ENCODE measurements around the gene CTSD. TPM values are rescaled to one million over a fixed set of nuclear protein-coding genes. Genes with fewer than 3 reads are reported as not detected.

CTSD gene
- total and polyA plus RNA-seq, 4 donors = 310 to 814 (median 553) TPM

DNA sequence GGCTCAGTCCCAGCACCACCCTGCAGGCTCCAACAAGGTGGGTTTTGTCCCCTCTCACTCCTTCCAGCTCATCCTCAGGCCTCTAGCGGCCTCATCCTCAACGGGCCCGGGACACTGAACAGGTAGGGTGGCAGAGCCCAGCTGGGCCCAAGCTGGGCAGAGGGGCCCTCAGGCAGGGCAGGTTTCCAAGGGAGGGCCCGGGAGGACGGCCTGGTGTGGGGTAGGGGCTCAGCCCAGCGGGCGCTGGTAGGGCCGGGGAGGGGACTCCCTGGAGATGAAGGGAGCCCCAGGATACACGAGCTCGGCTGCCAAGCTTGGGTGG is 10.9 kb downstream of the CTSD start:
- no peaks in the 10 kb centered on the region for H3K9me3 ChIP-seq (ENCODE audit: control insufficient read depth in 4 of 4, low read length in 3 of 4)
- H3K4me3 ChIP-seq (ENCODE audit: low read depth in 1 of 3, low read length in 3 of 3) = no peak overlapping the region
- no peaks in the 10 kb centered on the region for H3K27me3 ChIP-seq (ENCODE audit: control insufficient read depth in 4 of 4, insufficient read depth in 4 of 4, low read length in 3 of 4)
- H3K4me1 ChIP-seq (ENCODE audit: control insufficient read depth in 4 of 4, insufficient read depth in 4 of 4, low read length in 3 of 4) = peaks cover 14 to 46% (median 31%) of the 10 kb centered on the region in 4 donors
- TF ChIP-seq EGR1 (IDR thresholded peaks at IDR 0.05; ENCODE audit: low read depth in 2 of 2) (no peak), JUND (IDR thresholded peaks at IDR 0.05) (no peak)
- 89% methylated on average over 10 of the region's 10 CpGs for WGBS
- H3K9ac ChIP-seq (ENCODE audit: low read depth in 1 of 2, low read length in 2 of 2) = no peak overlapping the region
- no peak for DNase-seq (ENCODE audit: low spot score)
- no peak overlapping the region for H3K27ac ChIP-seq (ENCODE audit: low read depth in 1 of 2, low read length in 2 of 2)
- H3K36me3 ChIP-seq (ENCODE audit: control insufficient read depth in 4 of 4, insufficient read depth in 3 of 4, low read depth in 1 of 4, low read length in 3 of 4) = peaks cover 0 to 24% (median 22%) of the 10 kb centered on the region in 4 donors

GRCh38 chr11:1751999-1752906 is 11.5 kb downstream of the CTSD start:
- H3K27me3 ChIP-seq (ENCODE audit: control insufficient read depth in 4 of 4, insufficient read depth in 4 of 4, low read length in 3 of 4) = no peaks in the 10 kb centered on the region
- H3K9me3 ChIP-seq (ENCODE audit: control insufficient read depth in 4 of 4, low read length in 3 of 4) = no peaks in the 10 kb centered on the region
- H3K27ac ChIP-seq (ENCODE audit: low read depth in 1 of 2, low read length in 2 of 2) = no peak overlapping the region
- DNase-seq (ENCODE audit: low spot score) = no peak
- H3K36me3 ChIP-seq (ENCODE audit: control insufficient read depth in 4 of 4, insufficient read depth in 3 of 4, low read depth in 1 of 4, low read length in 3 of 4) = peaks cover 0 to 24% (median 21%) of the 10 kb centered on the region in 4 donors
- WGBS = 80% methylated on average over 24 of the region's 24 CpGs
- H3K4me3 ChIP-seq (ENCODE audit: low read depth in 1 of 3, low read length in 3 of 3) = no peak overlapping the region
- H3K4me1 ChIP-seq (ENCODE audit: control insufficient read depth in 4 of 4, insufficient read depth in 4 of 4, low read length in 3 of 4) = peaks cover 11 to 40% (median 29%) of the 10 kb centered on the region in 4 donors
- H3K9ac ChIP-seq (ENCODE audit: low read depth in 1 of 2, low read length in 2 of 2) = no peak overlapping the region
- TF ChIP-seq, protein P1, sequence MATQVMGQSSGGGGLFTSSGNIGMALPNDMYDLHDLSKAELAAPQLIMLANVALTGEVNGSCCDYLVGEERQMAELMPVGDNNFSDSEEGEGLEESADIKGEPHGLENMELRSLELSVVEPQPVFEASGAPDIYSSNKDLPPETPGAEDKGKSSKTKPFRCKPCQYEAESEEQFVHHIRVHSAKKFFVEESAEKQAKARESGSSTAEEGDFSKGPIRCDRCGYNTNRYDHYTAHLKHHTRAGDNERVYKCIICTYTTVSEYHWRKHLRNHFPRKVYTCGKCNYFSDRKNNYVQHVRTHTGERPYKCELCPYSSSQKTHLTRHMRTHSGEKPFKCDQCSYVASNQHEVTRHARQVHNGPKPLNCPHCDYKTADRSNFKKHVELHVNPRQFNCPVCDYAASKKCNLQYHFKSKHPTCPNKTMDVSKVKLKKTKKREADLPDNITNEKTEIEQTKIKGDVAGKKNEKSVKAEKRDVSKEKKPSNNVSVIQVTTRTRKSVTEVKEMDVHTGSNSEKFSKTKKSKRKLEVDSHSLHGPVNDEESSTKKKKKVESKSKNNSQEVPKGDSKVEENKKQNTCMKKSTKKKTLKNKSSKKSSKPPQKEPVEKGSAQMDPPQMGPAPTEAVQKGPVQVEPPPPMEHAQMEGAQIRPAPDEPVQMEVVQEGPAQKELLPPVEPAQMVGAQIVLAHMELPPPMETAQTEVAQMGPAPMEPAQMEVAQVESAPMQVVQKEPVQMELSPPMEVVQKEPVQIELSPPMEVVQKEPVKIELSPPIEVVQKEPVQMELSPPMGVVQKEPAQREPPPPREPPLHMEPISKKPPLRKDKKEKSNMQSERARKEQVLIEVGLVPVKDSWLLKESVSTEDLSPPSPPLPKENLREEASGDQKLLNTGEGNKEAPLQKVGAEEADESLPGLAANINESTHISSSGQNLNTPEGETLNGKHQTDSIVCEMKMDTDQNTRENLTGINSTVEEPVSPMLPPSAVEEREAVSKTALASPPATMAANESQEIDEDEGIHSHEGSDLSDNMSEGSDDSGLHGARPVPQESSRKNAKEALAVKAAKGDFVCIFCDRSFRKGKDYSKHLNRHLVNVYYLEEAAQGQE (IDR thresholded peaks at IDR 0.05) = no peak
- TF ChIP-seq, protein P2, sequence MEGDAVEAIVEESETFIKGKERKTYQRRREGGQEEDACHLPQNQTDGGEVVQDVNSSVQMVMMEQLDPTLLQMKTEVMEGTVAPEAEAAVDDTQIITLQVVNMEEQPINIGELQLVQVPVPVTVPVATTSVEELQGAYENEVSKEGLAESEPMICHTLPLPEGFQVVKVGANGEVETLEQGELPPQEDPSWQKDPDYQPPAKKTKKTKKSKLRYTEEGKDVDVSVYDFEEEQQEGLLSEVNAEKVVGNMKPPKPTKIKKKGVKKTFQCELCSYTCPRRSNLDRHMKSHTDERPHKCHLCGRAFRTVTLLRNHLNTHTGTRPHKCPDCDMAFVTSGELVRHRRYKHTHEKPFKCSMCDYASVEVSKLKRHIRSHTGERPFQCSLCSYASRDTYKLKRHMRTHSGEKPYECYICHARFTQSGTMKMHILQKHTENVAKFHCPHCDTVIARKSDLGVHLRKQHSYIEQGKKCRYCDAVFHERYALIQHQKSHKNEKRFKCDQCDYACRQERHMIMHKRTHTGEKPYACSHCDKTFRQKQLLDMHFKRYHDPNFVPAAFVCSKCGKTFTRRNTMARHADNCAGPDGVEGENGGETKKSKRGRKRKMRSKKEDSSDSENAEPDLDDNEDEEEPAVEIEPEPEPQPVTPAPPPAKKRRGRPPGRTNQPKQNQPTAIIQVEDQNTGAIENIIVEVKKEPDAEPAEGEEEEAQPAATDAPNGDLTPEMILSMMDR (IDR thresholded peaks at IDR 0.05; ENCODE audit: low read depth, low read length, missing input control) = no peak
- no peak for TF ChIP-seq RXRA (IDR thresholded peaks at IDR 0.05)
- TF ChIP-seq TAF1 (conservative IDR thresholded peaks at IDR 0.05) = no peak
- TF ChIP-seq ZBTB33 (IDR thresholded peaks at IDR 0.05) = no peak
- TF ChIP-seq RAD21 (IDR thresholded peaks at IDR 0.05) = no peak
- no peak for TF ChIP-seq SP1 (IDR thresholded peaks at IDR 0.05)
- TF ChIP-seq HNF4A (conservative IDR thresholded peaks at IDR 0.05) = no peak
- no peak for TF ChIP-seq HNF4G (IDR thresholded peaks at IDR 0.05)
- no peak for TF ChIP-seq MAX (IDR thresholded peaks at IDR 0.05)
- TF ChIP-seq JUND (IDR thresholded peaks at IDR 0.05) = no peak
- TF ChIP-seq NR2F2 (IDR thresholded peaks at IDR 0.05) = no peak
- no peak for TF ChIP-seq FOXA1 (IDR thresholded peaks at IDR 0.05)
- no peak for TF ChIP-seq EGR1 (IDR thresholded peaks at IDR 0.05; ENCODE audit: low read depth in 2 of 2)
- no peak for TF ChIP-seq GABPA (IDR thresholded peaks at IDR 0.05 in 1 of 2, conservative IDR thresholded peaks at IDR 0.05 in 1 of 2)

Data from liver (tissue), 9 donors.